SK-N-SH treated with all-trans-retinoic acid at 6 μM for 48 hours (cell line): ENCODE results near the gene HDAC4.
"Not testable (repeated sequence)": the region's sequence is repeated elsewhere in the genome, so short reads cannot be mapped to it uniquely, and the experiment has no call there.

Source experiments
- ATAC-seq: fragments of 200-7000 bp; cut with Tn5 transposase; 3 replicates; pipeline ENCODE4 v1.9.1; 2020; ENCODE audit warnings: mild to moderate bottlenecking, moderate library complexity
- ARNTL ChIP-seq: fragments of 450-650 bp; formaldehyde crosslinking; IDR thresholded peaks from 2 replicates; pipeline ENCODE4 v1.5.0; 2020; ENCODE audit warnings: low read depth, mild to moderate bottlenecking, moderate library complexity, borderline replicate concordance
- BACH2 ChIP-seq: fragments of 250-450 bp; sonication (Bioruptor Pico); IDR thresholded peaks from 2 replicates; pipeline ENCODE4 v1.9.0; 2021; ENCODE audit warnings: mild to moderate bottlenecking, borderline replicate concordance
- CSDC2 ChIP-seq: fragments of 250-450 bp; sonication (Bioruptor Pico); IDR thresholded peaks from 2 replicates; pipeline ENCODE4 v1.5.0; 2020; ENCODE audit warnings: mild to moderate bottlenecking, moderate library complexity
- CSRNP3 ChIP-seq: fragments of 250-450 bp; sonication (Bioruptor Pico); IDR thresholded peaks from 2 replicates; pipeline ENCODE4 v1.5.1; 2021; ENCODE audit warnings: mild to moderate bottlenecking, moderate library complexity
- ESRRG ChIP-seq: fragments of 250-450 bp; sonication (Bioruptor Pico); IDR thresholded peaks from 2 replicates; pipeline ENCODE4 v1.6.1; 2021; ENCODE audit warnings: mild to moderate bottlenecking
- GLIS3 ChIP-seq: fragments of 250-450 bp; sonication (Bioruptor Pico); IDR thresholded peaks from 2 replicates; pipeline ENCODE4 v1.5.0; 2020; ENCODE audit warnings: mild to moderate bottlenecking, moderate library complexity
- ISL1 ChIP-seq: fragments of 250-450 bp; sonication (Bioruptor Pico); IDR thresholded peaks from 2 replicates; pipeline ENCODE4 v2.1.2; 2022; ENCODE audit warnings: mild to moderate bottlenecking, moderate library complexity
- OSR1 ChIP-seq: fragments of 250-450 bp; sonication (Bioruptor Pico); IDR thresholded peaks from 2 replicates; pipeline ENCODE4 v1.8.0; 2022; ENCODE audit warnings: moderate library complexity, mild to moderate bottlenecking, inconsistent platforms
- PPARA ChIP-seq: fragments of 250-450 bp; sonication (Bioruptor Pico); IDR thresholded peaks from 2 replicates; pipeline ENCODE4 v1.5.0; 2020; ENCODE audit warnings: mild to moderate bottlenecking, borderline replicate concordance
- RARB ChIP-seq: fragments of 250-450 bp; sonication (Bioruptor Pico); IDR thresholded peaks from 2 replicates; pipeline ENCODE4 v1.8.0; 2021; ENCODE audit warnings: mild to moderate bottlenecking, moderate library complexity
- SNAI2 ChIP-seq: fragments of 250-450 bp; sonication (Bioruptor Pico); IDR thresholded peaks from 2 replicates; pipeline ENCODE4 v1.5.0; 2020; ENCODE audit warnings: mild to moderate bottlenecking, moderate library complexity
- TCF4 ChIP-seq: fragments of 250-450 bp; sonication (Bioruptor Pico); IDR thresholded peaks from 2 replicates; pipeline ENCODE4 v1.8.0; 2021; ENCODE audit warnings: mild to moderate bottlenecking, moderate library complexity, borderline replicate concordance
- TOX ChIP-seq: fragments of 250-450 bp; sonication (Bioruptor Pico); IDR thresholded peaks from 2 replicates; pipeline ENCODE4 v1.8.0; 2021; ENCODE audit warnings: mild to moderate bottlenecking, moderate library complexity, borderline replicate concordance
- ZC3H10 ChIP-seq: fragments of 250-450 bp; sonication (Bioruptor Pico); IDR thresholded peaks from 2 replicates; pipeline ENCODE4 v1.5.1; 2021; ENCODE audit warnings: mild to moderate bottlenecking, moderate library complexity
- ZFP3 ChIP-seq: fragments of 250-450 bp; sonication (Bioruptor Pico); IDR thresholded peaks from 2 replicates; pipeline ENCODE4 v1.5.0; 2020; ENCODE audit warnings: mild to moderate bottlenecking, moderate library complexity
- ZFP30 ChIP-seq: fragments of 450-650 bp; formaldehyde crosslinking; IDR thresholded peaks from 2 replicates; pipeline ENCODE4 v1.5.0; 2022; ENCODE audit warnings: mild to moderate bottlenecking, moderate library complexity
- ZNF565 ChIP-seq: fragments of 450-650 bp; formaldehyde crosslinking; conservative IDR thresholded peaks from 2 replicates; pipeline ENCODE4 v1.5.0; 2020; ENCODE audit warnings: low read depth, mild to moderate bottlenecking, moderate library complexity
- ZNF70 ChIP-seq: fragments of 450-650 bp; formaldehyde crosslinking; IDR thresholded peaks from 2 replicates; pipeline ENCODE4 v1.5.0; 2020; ENCODE audit warnings: mild to moderate bottlenecking, moderate library complexity
- ZNF8 ChIP-seq: fragments of 450-650 bp; formaldehyde crosslinking; IDR thresholded peaks from 2 replicates; pipeline ENCODE4 v1.5.0; 2020; ENCODE audit warnings: mild to moderate bottlenecking, moderate library complexity
- TF ChIP-seq, protein P1 (sequence below): fragments of 250-450 bp; sonication (Bioruptor Pico); IDR thresholded peaks from 2 replicates; pipeline ENCODE4 v1.5.0; 2020; ENCODE audit warnings: mild to moderate bottlenecking, moderate library complexity
- TF ChIP-seq, protein P2 (sequence below): fragments of 250-450 bp; sonication (Bioruptor Pico); IDR thresholded peaks from 2 replicates; pipeline ENCODE4 v1.5.1; 2020; ENCODE audit warnings: low read depth, mild to moderate bottlenecking, moderate library complexity
- TF ChIP-seq, protein P3 (sequence below): fragments of 250-450 bp; sonication (Bioruptor Pico); IDR thresholded peaks from 2 replicates; pipeline ENCODE4 v1.8.0; 2020; ENCODE audit warnings: mild to moderate bottlenecking, moderate library complexity, borderline replicate concordance

The HDAC4 gene

DNA sequence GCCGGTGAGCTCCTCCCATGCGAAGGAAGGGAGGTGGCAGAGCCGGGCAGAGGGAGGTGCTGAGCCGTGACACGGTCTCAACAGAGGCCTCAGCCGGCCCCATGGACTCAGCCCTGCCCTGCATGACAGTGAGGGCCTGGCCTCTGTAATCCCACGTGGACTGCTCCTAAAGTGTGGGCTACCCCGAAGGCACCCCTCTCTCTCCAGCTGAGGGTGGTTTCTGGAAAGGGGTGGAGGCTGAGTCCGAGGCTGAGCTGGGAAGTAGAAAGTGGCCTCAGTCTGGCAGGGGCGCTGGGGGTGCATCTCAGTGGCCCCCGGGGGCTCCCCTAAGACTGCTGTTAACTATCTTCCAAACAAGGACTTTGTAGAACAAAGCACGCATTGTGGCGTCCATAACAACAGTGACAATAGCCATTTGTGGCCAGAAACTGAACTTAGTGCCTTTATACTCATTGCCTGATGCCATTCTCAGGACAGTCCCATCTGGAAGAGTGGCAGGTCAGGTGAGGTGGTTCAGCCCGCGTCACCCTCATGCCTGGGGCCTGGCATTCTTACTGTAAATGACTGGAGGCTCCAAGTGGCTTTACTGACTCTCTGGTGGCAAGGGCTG lies 360.6 kb downstream of the HDAC4 start:
- TF ChIP-seq TCF4 (no peak), SNAI2 (no peak), CSDC2 (CRISPR knock-in tag) (no peak), TOX (CRISPR knock-in tag) (no peak), PPARA (CRISPR knock-in tag) (no peak), ZNF565 (CRISPR knock-in tag) (no peak), ZNF70 (CRISPR knock-in tag) (no peak), ZFP30 (CRISPR knock-in tag) (no peak), ZFP3 (CRISPR knock-in tag) (no peak), ARNTL (no peak), GLIS3 (CRISPR knock-in tag) (no peak), OSR1 (CRISPR knock-in tag) (no peak), ZC3H10 (CRISPR knock-in tag) (no peak), ESRRG (CRISPR knock-in tag) (no peak), ZNF8 (CRISPR knock-in tag) (no peak)
- TF ChIP-seq, protein P1, sequence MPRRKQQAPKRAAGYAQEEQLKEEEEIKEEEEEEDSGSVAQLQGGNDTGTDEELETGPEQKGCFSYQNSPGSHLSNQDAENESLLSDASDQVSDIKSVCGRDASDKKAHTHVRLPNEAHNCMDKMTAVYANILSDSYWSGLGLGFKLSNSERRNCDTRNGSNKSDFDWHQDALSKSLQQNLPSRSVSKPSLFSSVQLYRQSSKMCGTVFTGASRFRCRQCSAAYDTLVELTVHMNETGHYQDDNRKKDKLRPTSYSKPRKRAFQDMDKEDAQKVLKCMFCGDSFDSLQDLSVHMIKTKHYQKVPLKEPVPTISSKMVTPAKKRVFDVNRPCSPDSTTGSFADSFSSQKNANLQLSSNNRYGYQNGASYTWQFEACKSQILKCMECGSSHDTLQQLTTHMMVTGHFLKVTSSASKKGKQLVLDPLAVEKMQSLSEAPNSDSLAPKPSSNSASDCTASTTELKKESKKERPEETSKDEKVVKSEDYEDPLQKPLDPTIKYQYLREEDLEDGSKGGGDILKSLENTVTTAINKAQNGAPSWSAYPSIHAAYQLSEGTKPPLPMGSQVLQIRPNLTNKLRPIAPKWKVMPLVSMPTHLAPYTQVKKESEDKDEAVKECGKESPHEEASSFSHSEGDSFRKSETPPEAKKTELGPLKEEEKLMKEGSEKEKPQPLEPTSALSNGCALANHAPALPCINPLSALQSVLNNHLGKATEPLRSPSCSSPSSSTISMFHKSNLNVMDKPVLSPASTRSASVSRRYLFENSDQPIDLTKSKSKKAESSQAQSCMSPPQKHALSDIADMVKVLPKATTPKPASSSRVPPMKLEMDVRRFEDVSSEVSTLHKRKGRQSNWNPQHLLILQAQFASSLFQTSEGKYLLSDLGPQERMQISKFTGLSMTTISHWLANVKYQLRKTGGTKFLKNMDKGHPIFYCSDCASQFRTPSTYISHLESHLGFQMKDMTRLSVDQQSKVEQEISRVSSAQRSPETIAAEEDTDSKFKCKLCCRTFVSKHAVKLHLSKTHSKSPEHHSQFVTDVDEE (CRISPR knock-in tag): no peak
- no peak for ATAC-seq

GRCh38 chr2:239039479-239039861 lies 361.4 kb downstream of the HDAC4 start:
- ATAC-seq: no peak
- no peak for TF ChIP-seq ZNF8 (CRISPR knock-in tag)
- TF ChIP-seq TOX (CRISPR knock-in tag): no peak
- no peak for TF ChIP-seq TCF4
- no peak for TF ChIP-seq OSR1 (CRISPR knock-in tag)
- no peak for TF ChIP-seq ZC3H10 (CRISPR knock-in tag)
- no peak for TF ChIP-seq RARB (CRISPR knock-in tag)
- TF ChIP-seq, protein P2, sequence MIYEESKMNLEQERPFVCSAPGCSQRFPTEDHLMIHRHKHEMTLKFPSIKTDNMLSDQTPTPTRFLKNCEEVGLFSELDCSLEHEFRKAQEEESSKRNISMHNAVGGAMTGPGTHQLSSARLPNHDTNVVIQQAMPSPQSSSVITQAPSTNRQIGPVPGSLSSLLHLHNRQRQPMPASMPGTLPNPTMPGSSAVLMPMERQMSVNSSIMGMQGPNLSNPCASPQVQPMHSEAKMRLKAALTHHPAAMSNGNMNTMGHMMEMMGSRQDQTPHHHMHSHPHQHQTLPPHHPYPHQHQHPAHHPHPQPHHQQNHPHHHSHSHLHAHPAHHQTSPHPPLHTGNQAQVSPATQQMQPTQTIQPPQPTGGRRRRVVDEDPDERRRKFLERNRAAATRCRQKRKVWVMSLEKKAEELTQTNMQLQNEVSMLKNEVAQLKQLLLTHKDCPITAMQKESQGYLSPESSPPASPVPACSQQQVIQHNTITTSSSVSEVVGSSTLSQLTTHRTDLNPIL: no peak
- no peak for TF ChIP-seq ISL1 (CRISPR knock-in tag)
- TF ChIP-seq GLIS3 (CRISPR knock-in tag): no peak
- TF ChIP-seq, all 23 proteins: peak for 0

DNA sequence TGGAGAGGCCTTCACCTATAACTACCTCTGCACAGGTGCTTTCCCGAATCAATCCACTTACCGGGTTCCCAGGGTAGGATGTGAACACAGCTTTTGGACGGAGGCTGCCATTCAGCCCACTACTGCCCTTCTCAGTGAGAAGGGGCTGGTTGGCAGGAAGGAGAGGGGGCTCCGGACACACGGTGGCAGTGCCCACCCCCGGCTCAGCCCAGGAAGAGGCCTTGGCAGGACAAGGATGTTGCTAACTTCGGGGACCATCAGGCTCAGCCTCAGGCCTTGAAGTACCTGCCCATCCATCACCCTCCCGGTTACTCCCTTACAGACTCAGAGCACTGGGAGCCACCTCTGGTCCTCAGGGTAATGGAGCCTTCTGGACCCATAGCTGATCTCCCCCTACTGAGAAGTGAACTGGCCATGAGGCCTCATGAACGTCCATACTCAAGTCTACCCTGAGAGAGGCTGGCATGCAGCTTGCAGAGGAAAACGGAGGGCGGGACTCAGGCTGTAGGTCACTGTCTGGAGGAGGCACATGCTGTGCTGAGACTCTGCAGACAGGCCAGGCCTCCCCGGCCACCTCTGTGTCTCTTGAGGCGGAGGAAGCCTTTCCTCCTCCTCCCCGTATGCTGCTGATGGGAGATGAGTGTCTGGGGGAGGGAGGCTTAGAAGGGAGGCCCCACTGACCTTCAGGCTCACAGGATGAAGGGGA lies 361.9 kb downstream of the HDAC4 start:
- ATAC-seq: no peak
- TF ChIP-seq ZFP3 (CRISPR knock-in tag) (no peak), ZFP30 (CRISPR knock-in tag) (no peak), ZC3H10 (CRISPR knock-in tag) (no peak), BACH2 (CRISPR knock-in tag) (no peak), ISL1 (CRISPR knock-in tag) (no peak), CSDC2 (CRISPR knock-in tag) (no peak), CSRNP3 (CRISPR knock-in tag) (no peak), ZNF70 (CRISPR knock-in tag) (no peak), RARB (CRISPR knock-in tag) (no peak), TCF4 (no peak), ZNF8 (CRISPR knock-in tag) (no peak)
- TF ChIP-seq, protein P3, sequence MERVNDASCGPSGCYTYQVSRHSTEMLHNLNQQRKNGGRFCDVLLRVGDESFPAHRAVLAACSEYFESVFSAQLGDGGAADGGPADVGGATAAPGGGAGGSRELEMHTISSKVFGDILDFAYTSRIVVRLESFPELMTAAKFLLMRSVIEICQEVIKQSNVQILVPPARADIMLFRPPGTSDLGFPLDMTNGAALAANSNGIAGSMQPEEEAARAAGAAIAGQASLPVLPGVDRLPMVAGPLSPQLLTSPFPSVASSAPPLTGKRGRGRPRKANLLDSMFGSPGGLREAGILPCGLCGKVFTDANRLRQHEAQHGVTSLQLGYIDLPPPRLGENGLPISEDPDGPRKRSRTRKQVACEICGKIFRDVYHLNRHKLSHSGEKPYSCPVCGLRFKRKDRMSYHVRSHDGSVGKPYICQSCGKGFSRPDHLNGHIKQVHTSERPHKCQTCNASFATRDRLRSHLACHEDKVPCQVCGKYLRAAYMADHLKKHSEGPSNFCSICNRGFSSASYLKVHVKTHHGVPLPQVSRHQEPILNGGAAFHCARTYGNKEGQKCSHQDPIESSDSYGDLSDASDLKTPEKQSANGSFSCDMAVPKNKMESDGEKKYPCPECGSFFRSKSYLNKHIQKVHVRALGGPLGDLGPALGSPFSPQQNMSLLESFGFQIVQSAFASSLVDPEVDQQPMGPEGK (CRISPR knock-in tag): no peak
- TF ChIP-seq, protein P1 (CRISPR knock-in tag): no peak

GRCh38 chr2:239038284-239038683 lies 362.5 kb downstream of the HDAC4 start:
- ATAC-seq: not testable (repeated sequence)
